HL-60 (cell line): Measurements from ENCODE around the gene CARMIL1.

ENCODE experiments used
- CTCF ChIP-seq: IDR thresholded peaks from one replicate; pipeline ENCODE4 v1.5.1; 2011; ENCODE audit warnings: low read length, control low read depth, inconsistent platforms; ENCODE audit not compliant: insufficient read depth
- GABPA ChIP-seq: IDR thresholded peaks from 2 replicates; pipeline ENCODE4 v1.6.1; 2012; ENCODE audit warnings: low read depth
- POLR2AphosphoS5 ChIP-seq: IDR thresholded peaks from 2 replicates; pipeline ENCODE4 v1.6.1; 2012; ENCODE audit warnings: low read depth

- TF ChIP-seq CTCF: no peak
- no peak for TF ChIP-seq POLR2AphosphoS5
- no peak for TF ChIP-seq GABPA
Observed at GRCh38 chr6:25277386-25277785, 1.8 kb upstream of the CARMIL1 start.
